Fibroblast of lung (primary cell): ENCODE measurements around the gene SECTM1.

Source experiments
- CTCF ChIP-seq, 2 donors: IDR thresholded peaks in 1 of 2; conservative IDR thresholded peaks in 1 of 2; 1 replicate in 1 of 2; 2 replicates in 1 of 2; pipeline ENCODE4 v1.5.1; 2011 to 2012; ENCODE audit warnings: low read length in 2 of 2, control low read depth in 1 of 2, inconsistent platforms in 1 of 2, low read depth in 1 of 2, mild to moderate bottlenecking in 1 of 2
- EZH2 ChIP-seq: IDR thresholded peaks from 2 replicates; pipeline ENCODE4 v1.5.1; 2012; ENCODE audit warnings: low read length, control low read depth, mild to moderate bottlenecking; ENCODE audit errors: missing control alignments

- TF ChIP-seq CTCF (conservative IDR thresholded peaks at IDR 0.05 in 1 of 2, IDR thresholded peaks at IDR 0.05 in 1 of 2; ENCODE audit: low read depth in 1 of 2, low read length in 2 of 2) (no peak), EZH2 (no peak)
These were observed 59.2 kb downstream of the SECTM1 start for GRCh38 chr17:82274134-82275020.
